GM19324 (cell line): ENCODE measurements around the gene NASP.

Experiments used
- ATAC-seq: cut with Tn5 transposase; IDR thresholded peaks from one replicate; pipeline ENCODE4 v1.9.1; 2021; ENCODE audit warnings: mild to moderate bottlenecking, moderate library complexity; ENCODE audit not compliant: unreplicated experiment, low FRiP score

Gene NASP

DNA sequence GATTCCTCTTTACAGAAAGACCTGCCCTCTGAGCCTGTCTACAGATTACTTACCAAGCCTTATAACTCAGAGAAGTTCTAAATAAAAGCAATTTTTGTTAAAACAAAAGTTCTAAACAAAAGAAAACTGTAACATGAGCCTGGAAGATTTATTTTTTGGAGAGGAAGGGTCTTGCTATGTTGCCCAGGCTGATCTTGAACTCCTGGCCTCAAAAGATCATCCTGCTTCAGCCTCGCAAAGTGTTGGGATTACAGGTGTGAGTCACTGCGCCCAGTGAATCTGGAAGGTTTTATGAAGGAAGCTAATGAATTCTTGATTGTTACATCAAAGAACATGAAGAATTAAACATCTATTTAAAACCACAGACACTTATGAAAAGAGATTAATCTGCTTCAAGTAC is 75.4 kb downstream of the NASP start:
- no peak for ATAC-seq

DNA sequence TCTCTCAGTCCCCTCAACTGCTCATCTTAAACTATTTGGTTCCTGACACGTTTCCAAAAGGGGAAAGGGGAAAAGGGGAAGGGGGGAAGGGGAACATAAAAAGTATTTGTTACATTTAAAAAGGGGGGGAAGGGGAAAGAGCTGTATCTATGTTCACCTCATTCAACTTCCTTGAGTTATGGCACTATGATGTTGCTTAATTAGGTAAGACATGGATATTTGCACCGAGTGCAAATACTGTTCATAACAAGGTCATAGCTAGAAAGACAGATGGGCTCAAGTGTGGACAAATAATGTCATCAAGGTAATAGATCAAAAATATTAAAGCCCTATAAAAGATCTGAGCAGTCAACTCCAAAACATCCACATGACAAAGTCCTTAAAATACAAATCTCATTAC is 76.5 kb downstream of the NASP start:
- no peak for ATAC-seq

DNA sequence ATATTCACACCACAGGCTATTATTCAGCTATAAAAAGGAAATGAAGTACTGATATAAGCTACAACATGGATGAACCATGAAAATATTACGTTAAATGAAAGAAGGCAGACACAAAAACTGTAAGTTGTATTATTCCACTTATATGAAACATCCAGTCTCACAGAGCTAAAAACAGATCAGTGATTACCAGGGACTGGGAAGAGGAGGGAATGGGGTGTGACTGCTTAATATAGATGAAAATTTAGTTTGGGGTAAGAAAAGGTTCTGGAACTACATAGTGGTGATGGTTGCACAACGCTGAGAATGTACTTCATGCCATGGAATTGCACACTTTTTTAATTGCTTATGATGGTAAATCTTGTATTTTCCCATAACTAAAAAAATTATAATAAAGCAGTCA is 83.0 kb downstream of the NASP start:
- ATAC-seq = no peak

DNA sequence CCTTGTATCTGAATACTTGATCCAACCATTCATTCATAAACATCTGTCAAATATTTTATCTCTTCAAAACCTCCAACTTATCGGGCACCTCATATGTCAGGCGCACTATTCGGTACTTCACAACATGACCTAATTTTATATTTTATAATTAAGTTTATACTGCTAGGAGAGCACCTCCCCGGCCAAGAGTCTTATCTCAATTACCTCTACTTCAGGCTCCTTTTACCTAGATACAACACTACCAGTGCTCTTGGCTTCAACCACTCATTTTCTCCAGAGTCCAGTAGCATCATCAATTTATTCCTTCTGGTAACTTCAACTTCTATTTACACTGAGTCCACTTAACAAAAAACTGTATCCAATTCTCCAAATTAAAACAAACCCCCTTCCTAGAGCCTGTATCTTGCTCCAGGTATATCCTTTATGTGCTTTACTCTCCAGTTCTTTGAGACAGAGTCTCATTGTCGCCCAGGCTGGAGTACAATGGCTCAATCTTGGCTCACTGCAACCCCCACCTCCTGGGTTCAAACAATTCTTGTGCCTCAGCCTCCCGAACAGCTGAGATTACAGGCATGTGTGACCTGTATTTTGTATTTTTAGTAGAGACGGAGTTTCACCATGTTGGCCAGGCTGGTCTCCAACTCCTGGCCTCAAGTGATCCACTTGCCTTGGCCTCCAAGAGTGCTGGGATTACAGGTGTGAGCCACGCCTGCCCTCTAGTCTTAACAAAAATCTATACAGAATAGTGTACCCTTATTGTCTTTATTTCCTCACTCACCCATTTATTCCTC is 83.7 kb downstream of the NASP start:
- no peak for ATAC-seq
